ENCODE results near the gene COQ10A.

GRCh38 chr12:56278905-56279304, 12.2 kb downstream of the COQ10A start:
- TF ChIP-seq, protein P1, sequence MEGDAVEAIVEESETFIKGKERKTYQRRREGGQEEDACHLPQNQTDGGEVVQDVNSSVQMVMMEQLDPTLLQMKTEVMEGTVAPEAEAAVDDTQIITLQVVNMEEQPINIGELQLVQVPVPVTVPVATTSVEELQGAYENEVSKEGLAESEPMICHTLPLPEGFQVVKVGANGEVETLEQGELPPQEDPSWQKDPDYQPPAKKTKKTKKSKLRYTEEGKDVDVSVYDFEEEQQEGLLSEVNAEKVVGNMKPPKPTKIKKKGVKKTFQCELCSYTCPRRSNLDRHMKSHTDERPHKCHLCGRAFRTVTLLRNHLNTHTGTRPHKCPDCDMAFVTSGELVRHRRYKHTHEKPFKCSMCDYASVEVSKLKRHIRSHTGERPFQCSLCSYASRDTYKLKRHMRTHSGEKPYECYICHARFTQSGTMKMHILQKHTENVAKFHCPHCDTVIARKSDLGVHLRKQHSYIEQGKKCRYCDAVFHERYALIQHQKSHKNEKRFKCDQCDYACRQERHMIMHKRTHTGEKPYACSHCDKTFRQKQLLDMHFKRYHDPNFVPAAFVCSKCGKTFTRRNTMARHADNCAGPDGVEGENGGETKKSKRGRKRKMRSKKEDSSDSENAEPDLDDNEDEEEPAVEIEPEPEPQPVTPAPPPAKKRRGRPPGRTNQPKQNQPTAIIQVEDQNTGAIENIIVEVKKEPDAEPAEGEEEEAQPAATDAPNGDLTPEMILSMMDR (IDR thresholded peaks at IDR 0.05; ENCODE audit: low read depth, low read length): no peak
- no peak for TF ChIP-seq POLR2A (IDR thresholded peaks at IDR 0.05; ENCODE audit: extremely low read depth, insufficient read length)

Data from NB4 (cell line).